Kidney epithelial cell (primary cell): ENCODE data around the gene CDRT4. TPM values are rescaled to one million over a fixed set of nuclear protein-coding genes. Genes with fewer than 3 reads are reported as not detected.

ENCODE experiments used
- DNase-seq: peaks from one replicate; pipeline ENCODE4 v3.0.0-alpha.2; 2010; ENCODE audit warnings: low read depth
- H3K27me3 ChIP-seq: 2 replicates; pipeline ENCODE4 v1.6.0; 2011; ENCODE audit warnings: low read length; ENCODE audit not compliant: control insufficient read depth, insufficient read depth
- H3K36me3 ChIP-seq: 2 replicates; pipeline ENCODE4 v1.5.1; 2011; ENCODE audit warnings: low read length; ENCODE audit not compliant: control insufficient read depth, insufficient read depth
- H3K4me3 ChIP-seq: 2 replicates; pipeline ENCODE4 v1.5.1; 2011; ENCODE audit warnings: low read depth, mild to moderate bottlenecking, control low read depth, low read length
- total RNA-seq: library from RNA; depleted of rRNA; stranded (reverse); fragments of >200 nt; gene quantifications from 2 replicates; pipeline ENCODE4 v1.2.3, GENCODE V29; 2015
- TF ChIP-seq, protein P1 (sequence below): IDR thresholded peaks from 2 replicates; pipeline ENCODE4 v1.5.1; 2011; ENCODE audit warnings: mild to moderate bottlenecking, moderate library complexity, low read length, control low read depth, inconsistent platforms; ENCODE audit not compliant: insufficient read depth, poor library complexity, severe bottlenecking

The CDRT4 gene
- total RNA-seq, 1 donor from 2014 or later, result 3.6 TPM

DNA sequence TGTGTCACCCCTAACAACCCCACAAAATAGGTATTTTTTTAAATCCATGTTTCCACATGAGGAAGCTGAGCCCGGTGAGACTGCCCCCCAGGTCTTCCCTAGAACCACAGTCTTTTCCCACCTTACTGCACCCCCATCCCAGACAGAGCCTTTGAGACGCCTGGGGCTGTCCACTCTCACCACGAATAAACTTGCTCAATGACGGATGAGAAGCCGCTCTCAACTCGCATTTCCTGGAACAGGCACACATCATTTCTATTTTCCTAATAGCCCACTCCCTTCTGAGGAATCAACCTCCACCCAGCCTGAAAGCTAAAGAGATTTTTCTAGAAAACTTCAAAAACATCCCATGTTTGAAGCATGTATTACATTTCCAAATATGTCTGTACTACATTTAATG, 14.1 kb upstream of the CDRT4 start:
- TF ChIP-seq, protein P1, sequence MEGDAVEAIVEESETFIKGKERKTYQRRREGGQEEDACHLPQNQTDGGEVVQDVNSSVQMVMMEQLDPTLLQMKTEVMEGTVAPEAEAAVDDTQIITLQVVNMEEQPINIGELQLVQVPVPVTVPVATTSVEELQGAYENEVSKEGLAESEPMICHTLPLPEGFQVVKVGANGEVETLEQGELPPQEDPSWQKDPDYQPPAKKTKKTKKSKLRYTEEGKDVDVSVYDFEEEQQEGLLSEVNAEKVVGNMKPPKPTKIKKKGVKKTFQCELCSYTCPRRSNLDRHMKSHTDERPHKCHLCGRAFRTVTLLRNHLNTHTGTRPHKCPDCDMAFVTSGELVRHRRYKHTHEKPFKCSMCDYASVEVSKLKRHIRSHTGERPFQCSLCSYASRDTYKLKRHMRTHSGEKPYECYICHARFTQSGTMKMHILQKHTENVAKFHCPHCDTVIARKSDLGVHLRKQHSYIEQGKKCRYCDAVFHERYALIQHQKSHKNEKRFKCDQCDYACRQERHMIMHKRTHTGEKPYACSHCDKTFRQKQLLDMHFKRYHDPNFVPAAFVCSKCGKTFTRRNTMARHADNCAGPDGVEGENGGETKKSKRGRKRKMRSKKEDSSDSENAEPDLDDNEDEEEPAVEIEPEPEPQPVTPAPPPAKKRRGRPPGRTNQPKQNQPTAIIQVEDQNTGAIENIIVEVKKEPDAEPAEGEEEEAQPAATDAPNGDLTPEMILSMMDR, result no peak
- no peak for DNase-seq
- H3K27me3 ChIP-seq, result no peaks in the 10 kb centered on the region
- no peaks in the 10 kb centered on the region for H3K36me3 ChIP-seq
- no peak overlapping the region for H3K4me3 ChIP-seq

DNA sequence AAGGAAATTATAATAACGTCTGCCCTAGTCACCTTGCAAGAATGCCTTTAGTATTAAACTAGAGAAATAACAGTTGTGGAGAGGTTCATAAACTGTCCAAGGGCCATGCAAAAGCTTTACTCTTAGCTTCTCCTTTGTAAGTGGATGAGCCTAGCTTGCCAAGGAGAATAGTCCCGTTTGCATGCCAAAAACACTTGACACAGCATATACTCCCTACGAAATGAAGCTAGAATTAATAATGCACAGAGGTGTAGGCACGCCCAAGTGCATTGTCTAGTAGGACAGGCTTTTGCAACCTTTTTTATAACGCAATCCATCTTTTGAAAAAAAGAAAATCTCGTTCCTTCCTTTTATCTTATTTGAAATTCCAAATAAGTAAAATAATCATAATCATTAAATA, 12.8 kb upstream of the CDRT4 start:
- DNase-seq, result no peak
- Histone ChIP-seq H3K27me3 (no peaks in the 10 kb centered on the region), H3K36me3 (no peaks in the 10 kb centered on the region), H3K4me3 (no peak overlapping the region)
- TF ChIP-seq, protein P1, result no peak

DNA sequence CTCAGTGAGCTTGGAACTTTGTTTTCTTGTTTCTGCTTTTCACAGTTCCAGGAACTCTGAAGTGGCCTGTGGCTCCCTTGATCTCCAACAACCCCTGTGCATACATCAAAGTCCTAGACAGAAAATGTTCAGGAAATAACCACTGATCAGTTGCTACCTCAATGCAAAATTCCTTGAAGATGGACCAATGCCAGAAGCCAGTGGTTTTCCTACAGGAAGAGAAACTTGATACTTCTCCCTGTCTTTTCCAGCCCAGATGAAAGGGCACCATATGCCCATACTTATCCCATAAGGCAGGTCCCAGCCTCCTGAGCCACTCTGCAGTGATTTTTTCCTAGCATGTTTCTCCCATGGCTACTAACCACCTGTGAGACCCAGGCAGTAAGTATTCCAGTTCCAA, 12.3 kb upstream of the CDRT4 start:
- TF ChIP-seq, protein P1, result no peak
- no peak for DNase-seq
- Histone ChIP-seq H3K27me3 (no peaks in the 10 kb centered on the region), H3K36me3 (no peaks in the 10 kb centered on the region), H3K4me3 (no peak overlapping the region)

DNA sequence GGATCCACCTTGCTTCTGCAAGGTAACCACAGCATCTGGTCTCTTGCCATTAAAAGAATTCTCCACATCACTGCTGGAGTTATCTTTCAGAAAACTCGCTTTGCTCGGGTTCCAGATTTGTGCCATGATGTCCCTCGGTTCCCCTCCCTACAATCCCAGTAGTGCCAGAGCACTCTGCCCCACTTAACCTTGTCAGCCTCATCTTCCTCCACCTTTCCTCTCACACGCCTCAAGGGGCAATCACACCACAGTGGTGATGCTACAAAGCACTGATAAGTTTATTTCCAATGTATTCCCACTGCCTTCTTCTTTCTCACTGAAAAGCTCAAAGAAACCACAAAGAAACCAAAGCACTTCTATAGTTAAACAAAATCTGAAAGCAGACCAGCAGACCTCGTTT, 11.4 kb upstream of the CDRT4 start:
- TF ChIP-seq, protein P1, result no peak
- no peak for DNase-seq
- Histone ChIP-seq H3K36me3 (no peaks in the 10 kb centered on the region), H3K27me3 (no peaks in the 10 kb centered on the region), H3K4me3 (no peak overlapping the region)

DNA sequence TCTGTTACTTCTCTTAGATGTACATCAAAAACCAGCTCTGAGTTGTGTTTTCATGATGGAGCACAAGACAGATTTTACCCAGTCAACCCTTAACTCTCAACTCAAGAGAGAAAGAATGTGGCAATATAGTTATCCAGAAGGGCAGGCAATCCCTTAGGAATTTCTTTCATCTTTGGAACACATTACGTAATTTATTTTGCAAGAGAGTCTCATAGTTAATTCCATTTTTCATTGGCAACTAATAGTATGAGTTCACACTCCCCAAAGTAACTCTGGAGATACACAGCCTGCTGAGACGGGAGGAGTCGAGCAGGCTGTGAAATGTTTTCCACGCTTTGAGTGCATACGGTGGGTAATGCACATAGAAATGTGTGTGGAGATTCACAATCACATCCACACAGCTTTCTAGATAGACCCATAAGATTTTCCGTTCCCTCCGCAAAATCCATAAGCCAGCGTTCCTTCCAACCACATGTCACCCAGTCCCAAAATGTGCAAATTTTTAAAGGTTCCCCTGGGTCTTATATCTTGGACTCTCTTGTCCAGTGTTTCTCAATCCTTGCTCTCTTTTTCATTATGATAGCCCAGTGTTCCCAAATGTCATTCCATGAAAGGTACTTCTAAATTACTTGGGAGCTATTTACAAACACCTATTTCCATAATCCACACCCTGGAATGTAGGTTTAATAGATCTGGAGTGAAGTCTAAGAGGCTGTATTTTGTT, 8.4 kb upstream of the CDRT4 start:
- Histone ChIP-seq H3K4me3 (no peak overlapping the region), H3K27me3 (no peaks in the 10 kb centered on the region), H3K36me3 (no peaks in the 10 kb centered on the region)
- TF ChIP-seq, protein P1, result no peak
- no peak for DNase-seq

DNA sequence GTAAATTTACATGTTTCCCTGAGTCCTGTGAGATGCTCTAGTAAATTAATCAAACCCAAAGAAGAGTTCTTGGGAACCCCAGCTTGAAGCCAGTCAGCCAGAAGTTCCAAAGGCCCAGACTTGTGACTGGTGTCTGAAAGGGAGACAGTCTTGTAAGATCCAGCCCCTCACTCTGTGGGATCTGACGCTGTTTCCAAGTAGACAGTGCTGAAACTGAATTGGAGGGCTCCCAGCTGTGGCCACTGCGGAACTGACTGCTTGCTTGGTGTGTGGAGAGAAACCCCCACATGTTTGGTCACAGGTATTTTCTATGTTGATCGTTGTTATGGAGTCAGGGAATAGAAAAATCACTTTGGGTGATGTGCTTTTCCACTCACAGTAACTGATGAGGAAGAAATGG, 5.5 kb upstream of the CDRT4 start:
- Histone ChIP-seq H3K36me3 (no peaks in the 10 kb centered on the region), H3K4me3 (no peak overlapping the region), H3K27me3 (no peaks in the 10 kb centered on the region)
- TF ChIP-seq, protein P1, result no peak
- DNase-seq, result no peak
